ENCODE results near the gene PDE1A. TPM values are rescaled to one million over a fixed set of nuclear protein-coding genes. Genes with fewer than 3 reads are reported as not detected.

PDE1A gene
- total and polyA plus RNA-seq, 4 donors: 1.0 to 11.8 (median 3.6) TPM

DNA sequence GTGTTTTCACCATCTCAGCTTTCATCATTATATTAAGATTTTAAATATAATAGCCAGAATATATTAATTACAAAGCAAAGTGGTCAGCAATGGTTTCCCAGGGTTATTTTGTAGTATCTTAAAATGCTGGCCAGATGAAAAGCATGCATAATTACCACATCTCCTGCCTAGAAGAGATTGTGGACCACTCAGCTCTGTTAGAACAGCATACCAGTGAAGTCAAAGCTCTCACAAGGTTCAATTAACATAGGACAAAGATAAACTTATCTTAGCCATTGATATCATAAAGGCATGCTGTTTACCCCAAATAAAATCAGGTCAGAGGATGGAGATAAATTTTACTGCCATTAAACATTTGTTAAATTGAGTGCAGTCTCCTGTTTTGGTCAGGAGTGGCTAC lies 19.3 kb upstream of the PDE1A start:
- ATAC-seq (ENCODE audit: insufficient read depth, low FRiP score): no peak
- Histone ChIP-seq H3K9me3 (ENCODE audit: control insufficient read depth in 4 of 4, insufficient read depth in 3 of 4, low read length in 3 of 4) (no peaks in the 10 kb centered on the region), H3K27ac (ENCODE audit: low read depth in 1 of 2, low read length in 1 of 2) (no peak overlapping the region), H3K36me3 (ENCODE audit: control insufficient read depth in 4 of 4, insufficient read depth in 4 of 4, low read length in 4 of 4) (no peaks in the 10 kb centered on the region), H3K4me3 (no peak overlapping the region), H3K4me1 (ENCODE audit: control insufficient read depth in 5 of 5, insufficient read depth in 5 of 5, low read length in 5 of 5) (peaks cover 0 to 6% (median 4%) of the 10 kb centered on the region in 5 donors), H3K9ac (ENCODE audit: insufficient read depth in 1 of 2, low read length in 2 of 2) (no peak overlapping the region), H3K27me3 (ENCODE audit: control insufficient read depth in 3 of 3, insufficient read depth in 3 of 3, low read length in 2 of 3) (no peaks in the 10 kb centered on the region)
- TF ChIP-seq, protein P1, sequence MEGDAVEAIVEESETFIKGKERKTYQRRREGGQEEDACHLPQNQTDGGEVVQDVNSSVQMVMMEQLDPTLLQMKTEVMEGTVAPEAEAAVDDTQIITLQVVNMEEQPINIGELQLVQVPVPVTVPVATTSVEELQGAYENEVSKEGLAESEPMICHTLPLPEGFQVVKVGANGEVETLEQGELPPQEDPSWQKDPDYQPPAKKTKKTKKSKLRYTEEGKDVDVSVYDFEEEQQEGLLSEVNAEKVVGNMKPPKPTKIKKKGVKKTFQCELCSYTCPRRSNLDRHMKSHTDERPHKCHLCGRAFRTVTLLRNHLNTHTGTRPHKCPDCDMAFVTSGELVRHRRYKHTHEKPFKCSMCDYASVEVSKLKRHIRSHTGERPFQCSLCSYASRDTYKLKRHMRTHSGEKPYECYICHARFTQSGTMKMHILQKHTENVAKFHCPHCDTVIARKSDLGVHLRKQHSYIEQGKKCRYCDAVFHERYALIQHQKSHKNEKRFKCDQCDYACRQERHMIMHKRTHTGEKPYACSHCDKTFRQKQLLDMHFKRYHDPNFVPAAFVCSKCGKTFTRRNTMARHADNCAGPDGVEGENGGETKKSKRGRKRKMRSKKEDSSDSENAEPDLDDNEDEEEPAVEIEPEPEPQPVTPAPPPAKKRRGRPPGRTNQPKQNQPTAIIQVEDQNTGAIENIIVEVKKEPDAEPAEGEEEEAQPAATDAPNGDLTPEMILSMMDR (IDR thresholded peaks at IDR 0.05; ENCODE audit: control extremely low read depth, extremely low read depth): no peak
- DNase-seq: no peak

DNA sequence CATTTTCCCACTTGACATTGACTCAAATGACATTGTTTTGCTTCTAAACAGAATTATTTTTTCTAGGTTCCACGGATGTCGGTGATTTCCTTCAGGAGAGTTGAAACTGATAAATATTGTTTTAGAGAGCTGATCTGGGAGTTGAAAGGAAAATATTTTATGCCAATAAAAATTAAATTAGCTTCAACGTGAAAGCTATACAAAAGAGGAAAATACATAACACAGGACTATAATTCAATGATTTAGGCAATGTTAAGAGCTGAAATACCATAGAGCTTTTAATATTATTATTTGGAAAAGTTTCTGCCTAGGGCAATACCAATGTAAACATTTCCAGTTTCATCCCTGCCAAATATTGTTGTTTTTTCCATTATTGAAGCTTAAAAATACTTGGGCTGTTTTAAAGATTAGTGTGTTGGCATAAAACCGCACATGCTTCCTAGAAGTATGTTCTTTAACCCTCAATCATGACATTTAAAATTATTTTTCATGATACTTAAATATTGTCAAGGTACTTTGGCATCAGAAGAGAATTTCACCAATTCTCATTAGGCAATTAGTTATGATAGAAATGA lies 18.6 kb upstream of the PDE1A start:
- no peaks in the 10 kb centered on the region for H3K9me3 ChIP-seq (ENCODE audit: control insufficient read depth in 4 of 4, insufficient read depth in 3 of 4, low read length in 3 of 4)
- ATAC-seq (ENCODE audit: insufficient read depth, low FRiP score): no peak
- no peaks in the 10 kb centered on the region for H3K27me3 ChIP-seq (ENCODE audit: control insufficient read depth in 3 of 3, insufficient read depth in 3 of 3, low read length in 2 of 3)
- no peak overlapping the region for H3K27ac ChIP-seq (ENCODE audit: low read depth in 1 of 2, low read length in 1 of 2)
- WGBS, 2 donors: 54 to 67% methylated on average over 4 of the region's 4 CpGs
- peaks cover 0 to 6% (median 4%) of the 10 kb centered on the region in 5 donors for H3K4me1 ChIP-seq (ENCODE audit: control insufficient read depth in 5 of 5, insufficient read depth in 5 of 5, low read length in 5 of 5)
- no peaks in the 10 kb centered on the region for H3K36me3 ChIP-seq (ENCODE audit: control insufficient read depth in 4 of 4, insufficient read depth in 4 of 4, low read length in 4 of 4)
- H3K4me3 ChIP-seq: no peak overlapping the region
- no peak overlapping the region for H3K9ac ChIP-seq (ENCODE audit: insufficient read depth in 1 of 2, low read length in 2 of 2)
- DNase-seq: no peak
- TF ChIP-seq, protein P1 (IDR thresholded peaks at IDR 0.05; ENCODE audit: control extremely low read depth, extremely low read depth): no peak

DNA sequence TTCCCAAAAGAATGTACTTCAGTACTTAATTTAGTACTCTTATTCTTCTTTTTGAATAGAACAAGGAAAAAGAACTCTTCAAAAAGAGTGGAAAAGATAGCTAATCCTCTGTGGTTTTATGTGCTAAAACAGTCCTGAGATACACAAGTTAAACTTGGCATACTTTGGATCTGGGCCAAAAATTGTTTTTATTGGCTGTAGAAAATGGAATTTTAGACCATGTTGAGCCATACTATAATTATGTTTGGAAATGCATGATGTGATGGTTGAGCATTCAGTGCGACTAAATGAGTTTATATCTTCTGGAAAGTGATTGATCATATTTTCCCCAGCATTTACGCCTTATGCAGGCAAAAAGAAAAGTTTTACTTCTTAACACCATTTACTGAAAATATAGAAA lies 18.0 kb upstream of the PDE1A start:
- H3K27ac ChIP-seq (ENCODE audit: low read depth in 1 of 2, low read length in 1 of 2): no peak overlapping the region
- H3K4me1 ChIP-seq (ENCODE audit: control insufficient read depth in 5 of 5, insufficient read depth in 5 of 5, low read length in 5 of 5): peaks cover 0 to 6% (median 4%) of the 10 kb centered on the region in 5 donors
- no peaks in the 10 kb centered on the region for H3K9me3 ChIP-seq (ENCODE audit: control insufficient read depth in 4 of 4, insufficient read depth in 3 of 4, low read length in 3 of 4)
- DNase-seq (peak in 2 of 3 donors; percentile 22 to 37), ATAC-seq (ENCODE audit: insufficient read depth, low FRiP score) (no peak)
- H3K27me3 ChIP-seq (ENCODE audit: control insufficient read depth in 3 of 3, insufficient read depth in 3 of 3, low read length in 2 of 3): no peaks in the 10 kb centered on the region
- H3K4me3 ChIP-seq: no peak overlapping the region
- no peaks in the 10 kb centered on the region for H3K36me3 ChIP-seq (ENCODE audit: control insufficient read depth in 4 of 4, insufficient read depth in 4 of 4, low read length in 4 of 4)
- H3K9ac ChIP-seq (ENCODE audit: insufficient read depth in 1 of 2, low read length in 2 of 2): no peak overlapping the region
- TF ChIP-seq, protein P1 (IDR thresholded peaks at IDR 0.05; ENCODE audit: control extremely low read depth, extremely low read depth): no peak
- WGBS, 2 donors: 62 to 67% methylated on average over 2 of the region's 2 CpGs

DNA sequence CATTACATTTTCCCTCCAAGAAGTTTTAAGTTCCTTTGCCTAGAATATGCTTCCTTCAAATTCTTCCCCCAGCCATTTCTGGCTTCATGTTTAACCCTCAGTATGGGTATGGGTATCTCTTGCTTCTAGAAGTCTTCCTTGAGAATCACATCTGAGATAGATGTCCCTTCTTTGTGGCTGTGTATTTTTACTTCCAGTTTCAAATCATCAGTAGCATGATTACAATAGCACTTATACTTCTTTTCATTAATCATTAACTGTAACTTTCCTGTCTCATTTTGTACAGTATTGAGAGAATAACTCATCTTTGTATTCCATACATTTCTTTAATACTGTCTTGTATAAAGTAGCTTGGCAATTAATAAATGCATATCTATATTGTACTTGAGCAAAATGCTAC lies 17.3 kb upstream of the PDE1A start:
- no peaks in the 10 kb centered on the region for H3K9me3 ChIP-seq (ENCODE audit: control insufficient read depth in 4 of 4, insufficient read depth in 3 of 4, low read length in 3 of 4)
- H3K9ac ChIP-seq (ENCODE audit: insufficient read depth in 1 of 2, low read length in 2 of 2): no peak overlapping the region
- TF ChIP-seq, protein P1 (IDR thresholded peaks at IDR 0.05; ENCODE audit: control extremely low read depth, extremely low read depth): no peak
- H3K4me3 ChIP-seq: no peak overlapping the region
- H3K4me1 ChIP-seq (ENCODE audit: control insufficient read depth in 5 of 5, insufficient read depth in 5 of 5, low read length in 5 of 5): peaks cover 0 to 6% (median 4%) of the 10 kb centered on the region in 5 donors
- H3K36me3 ChIP-seq (ENCODE audit: control insufficient read depth in 4 of 4, insufficient read depth in 4 of 4, low read length in 4 of 4): no peaks in the 10 kb centered on the region
- no peaks in the 10 kb centered on the region for H3K27me3 ChIP-seq (ENCODE audit: control insufficient read depth in 3 of 3, insufficient read depth in 3 of 3, low read length in 2 of 3)
- H3K27ac ChIP-seq (ENCODE audit: low read depth in 1 of 2, low read length in 1 of 2): no peak overlapping the region
- DNase-seq: no peak
- no peak for ATAC-seq (ENCODE audit: insufficient read depth, low FRiP score)

All from lung (tissue), 12 donors.